Right lobe of liver (tissue), 6 donors: ENCODE measurements around the gene LZTS3. TPM values are rescaled to one million over a fixed set of nuclear protein-coding genes. Genes with fewer than 3 reads are reported as not detected.

Source experiments
- ATAC-seq, 4 donors: fragments of 200-7000 bp; cut with Tn5 transposase; one replicate each; pipeline ENCODE4 v1.9.1; 2020; ENCODE audit warnings: mild to moderate bottlenecking in 4 of 4, moderate library complexity in 4 of 4
- DNase-seq, 3 donors: peaks; one replicate each; pipeline ENCODE4 v3.0.0-alpha.2; 2020
- H3K27ac ChIP-seq, 3 donors: fragments of 200-600 bp; one replicate each; pipeline ENCODE4 v1.8.0; 2022
- H3K27me3 ChIP-seq, 2 donors: fragments of 200-600 bp; one replicate each; pipeline ENCODE4 v1.8.0; 2022
- H3K36me3 ChIP-seq, 4 donors: fragments of 200-600 bp; sonication (generic) in 1 of 4; one replicate each; pipeline versions ENCODE4 v1.5.1 to v1.8.0; 2017 to 2022; ENCODE audit warnings: control low read depth in 1 of 4
- H3K4me1 ChIP-seq, 4 donors: fragments of 200-600 bp; sonication (generic) in 1 of 4; one replicate each; pipeline versions ENCODE4 v1.5.1 to v1.8.0; 2017 to 2022; ENCODE audit warnings: control low read depth in 1 of 4
- H3K4me3 ChIP-seq, 3 donors: fragments of 200-600 bp; one replicate each; pipeline ENCODE4 v1.8.0; 2022
- H3K9me3 ChIP-seq, 4 donors: fragments of 200-600 bp; sonication (generic) in 1 of 4; one replicate each; pipeline versions ENCODE4 v1.5.1 to v1.8.0; 2017 to 2022; ENCODE audit warnings: control low read depth in 1 of 4
- POLR2A ChIP-seq: fragments of 450-650 bp; IDR thresholded peaks from one replicate; pipeline ENCODE4 v1.6.1; 2017; ENCODE audit warnings: antibody characterized with exemption, mild to moderate bottlenecking
- WGBS: methylation state at CpG from one replicate; pipeline ENCODE4 v1.1.6; 2018; ENCODE audit warnings: low coverage, low lambda C conversion rate; ENCODE audit not compliant: insufficient coverage; ENCODE audit errors: missing lambda C conversion rate; 5-methylcytosine and 5-hydroxymethylcytosine counted together
- intact Hi-C, 2 donors: fragments of 100-400 bp; cut with DNase I; formaldehyde crosslinking; loops; one replicate each; pipeline versions ENCODE4 v1.11.2 to v1.14.1; 2022
- total RNA-seq, 6 experiments: library from RNA; depleted of rRNA in 2 of 6; stranded (reverse); fragments of >200 nt in 2 of 6; fragmentation: NEBNext Ultra II Directional in 3 of 6; extraction: Animal tissue kit (Norgen Biotek cat#: 25700) in 3 of 6; gene quantifications; one replicate each; pipeline versions ENCODE4 v1.1.0 to v1.2.4, GENCODE V29; 2016 to 2023
- TF ChIP-seq, protein P1 (sequence below), 4 donors: fragments of 200-600 bp in 3 of 4; fragments of 450-650 bp in 1 of 4; IDR thresholded peaks; one replicate each; pipeline versions ENCODE4 v1.5.1 to v1.8.0; 2016 to 2022; ENCODE audit warnings: antibody characterized with exemption in 4 of 4, mild to moderate bottlenecking in 2 of 4
- donor health status: DM: no; HTN: yes; CAD: no.
- donor health status: DM: no; HTN: no; CAD: no.
- donor health status: DM: no; HTN: no; CAD: no.
- donor health status: DM: no; HTN: yes; CAD: no.
- donor health status: DM: no; HTN: yes; CAD: no.

LZTS3 gene
- total RNA-seq, 6 experiments from 2014 or later, result 3.9 to 6.1 (median 4.9) TPM

- WGBS, result 87% methylated on average over 3 of the region's 7 CpGs
- Histone ChIP-seq H3K27ac (no peak overlapping the region), H3K36me3 (peaks cover 0 to 4% (median 0%) of the 10 kb centered on the region in 4 donors), H3K4me1 (peaks cover 0 to 4% (median 1%) of the 10 kb centered on the region in 4 donors), H3K27me3 (no peaks in the 10 kb centered on the region), H3K4me3 (no peak overlapping the region), H3K9me3 (no peaks in the 10 kb centered on the region)
- intact Hi-C loops, result no loop called here
- TF ChIP-seq, protein P1, sequence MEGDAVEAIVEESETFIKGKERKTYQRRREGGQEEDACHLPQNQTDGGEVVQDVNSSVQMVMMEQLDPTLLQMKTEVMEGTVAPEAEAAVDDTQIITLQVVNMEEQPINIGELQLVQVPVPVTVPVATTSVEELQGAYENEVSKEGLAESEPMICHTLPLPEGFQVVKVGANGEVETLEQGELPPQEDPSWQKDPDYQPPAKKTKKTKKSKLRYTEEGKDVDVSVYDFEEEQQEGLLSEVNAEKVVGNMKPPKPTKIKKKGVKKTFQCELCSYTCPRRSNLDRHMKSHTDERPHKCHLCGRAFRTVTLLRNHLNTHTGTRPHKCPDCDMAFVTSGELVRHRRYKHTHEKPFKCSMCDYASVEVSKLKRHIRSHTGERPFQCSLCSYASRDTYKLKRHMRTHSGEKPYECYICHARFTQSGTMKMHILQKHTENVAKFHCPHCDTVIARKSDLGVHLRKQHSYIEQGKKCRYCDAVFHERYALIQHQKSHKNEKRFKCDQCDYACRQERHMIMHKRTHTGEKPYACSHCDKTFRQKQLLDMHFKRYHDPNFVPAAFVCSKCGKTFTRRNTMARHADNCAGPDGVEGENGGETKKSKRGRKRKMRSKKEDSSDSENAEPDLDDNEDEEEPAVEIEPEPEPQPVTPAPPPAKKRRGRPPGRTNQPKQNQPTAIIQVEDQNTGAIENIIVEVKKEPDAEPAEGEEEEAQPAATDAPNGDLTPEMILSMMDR (IDR thresholded peaks at IDR 0.05), result no peak
- no peak for TF ChIP-seq POLR2A
- ATAC-seq (no peak), DNase-seq (no peak)
These were observed 39.9 kb upstream of the LZTS3 start for GRCh38 chr20:3213226-3213625.

DNA sequence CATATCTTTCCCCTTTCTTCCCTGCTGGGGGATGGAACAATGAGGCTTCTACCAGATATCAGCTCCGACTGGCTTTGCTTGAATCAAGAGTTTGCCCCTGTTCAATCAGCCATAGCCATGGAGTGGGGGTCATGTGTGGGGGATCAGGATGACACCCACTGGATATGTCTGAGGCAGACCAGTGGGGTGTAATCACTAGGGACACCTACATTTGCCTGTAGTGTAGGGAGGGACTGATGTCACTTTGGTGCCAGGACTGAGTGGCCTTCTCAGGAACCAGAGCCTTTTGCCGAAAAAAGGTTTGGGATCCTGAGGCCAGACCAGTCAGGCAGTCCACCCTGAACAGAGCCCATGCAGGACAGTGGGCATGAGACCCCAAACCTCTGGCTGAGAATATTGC is 37.0 kb upstream of the LZTS3 start:
- H3K27ac ChIP-seq, result no peak overlapping the region
- intact Hi-C loops, result no loop called here
- H3K4me1 ChIP-seq, result peaks cover 0 to 4% (median 1%) of the 10 kb centered on the region in 4 donors
- WGBS, result 67% methylated on average over 1 of the region's 2 CpGs
- ATAC-seq, result no peak
- no peak for DNase-seq
- TF ChIP-seq, protein P1 (IDR thresholded peaks at IDR 0.05), result no peak
- no peak for TF ChIP-seq POLR2A
- no peaks in the 10 kb centered on the region for H3K27me3 ChIP-seq
- H3K36me3 ChIP-seq, result peaks cover 0 to 4% (median 0%) of the 10 kb centered on the region in 4 donors
- H3K4me3 ChIP-seq, result peak overlapping the region; percentile 77 to 91 (median 83)
- H3K9me3 ChIP-seq, result no peaks in the 10 kb centered on the region

DNA sequence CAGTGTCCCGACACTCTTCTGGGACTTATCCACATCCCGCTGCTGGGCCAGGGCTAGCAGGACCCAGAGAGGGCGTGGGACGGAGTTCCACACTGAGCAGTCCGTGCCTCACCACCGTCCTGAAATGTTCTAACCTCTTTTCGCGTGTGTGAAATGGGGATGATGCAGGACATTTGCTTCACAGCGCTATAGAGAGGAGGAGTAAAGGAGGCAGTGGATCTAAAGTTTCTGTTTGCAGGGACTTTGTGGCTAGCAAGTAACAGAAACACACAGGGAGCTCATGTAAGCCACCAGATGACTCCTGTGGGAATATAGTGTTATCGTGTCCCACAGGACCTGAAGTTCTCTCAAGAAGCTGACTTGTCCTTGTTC is 36.6 kb upstream of the LZTS3 start:
- 2% methylated on average over 4 of the region's 10 CpGs for WGBS
- peak overlapping the region; percentile 69 to 72 (median 71) for H3K27ac ChIP-seq
- DNase-seq (no peak), ATAC-seq (peak; percentile 41 to 50 (median 45))
- intact Hi-C loops, result no loop called here
- H3K27me3 ChIP-seq, result no peaks in the 10 kb centered on the region
- TF ChIP-seq, protein P1 (IDR thresholded peaks at IDR 0.05), result no peak
- TF ChIP-seq POLR2A, result no peak
- H3K4me3 ChIP-seq, result peak overlapping the region; percentile 77 to 91 (median 83)
- peaks cover 0 to 4% (median 1%) of the 10 kb centered on the region in 4 donors for H3K4me1 ChIP-seq
- H3K36me3 ChIP-seq, result peaks cover 0 to 4% (median 0%) of the 10 kb centered on the region in 4 donors
- H3K9me3 ChIP-seq, result no peaks in the 10 kb centered on the region

DNA sequence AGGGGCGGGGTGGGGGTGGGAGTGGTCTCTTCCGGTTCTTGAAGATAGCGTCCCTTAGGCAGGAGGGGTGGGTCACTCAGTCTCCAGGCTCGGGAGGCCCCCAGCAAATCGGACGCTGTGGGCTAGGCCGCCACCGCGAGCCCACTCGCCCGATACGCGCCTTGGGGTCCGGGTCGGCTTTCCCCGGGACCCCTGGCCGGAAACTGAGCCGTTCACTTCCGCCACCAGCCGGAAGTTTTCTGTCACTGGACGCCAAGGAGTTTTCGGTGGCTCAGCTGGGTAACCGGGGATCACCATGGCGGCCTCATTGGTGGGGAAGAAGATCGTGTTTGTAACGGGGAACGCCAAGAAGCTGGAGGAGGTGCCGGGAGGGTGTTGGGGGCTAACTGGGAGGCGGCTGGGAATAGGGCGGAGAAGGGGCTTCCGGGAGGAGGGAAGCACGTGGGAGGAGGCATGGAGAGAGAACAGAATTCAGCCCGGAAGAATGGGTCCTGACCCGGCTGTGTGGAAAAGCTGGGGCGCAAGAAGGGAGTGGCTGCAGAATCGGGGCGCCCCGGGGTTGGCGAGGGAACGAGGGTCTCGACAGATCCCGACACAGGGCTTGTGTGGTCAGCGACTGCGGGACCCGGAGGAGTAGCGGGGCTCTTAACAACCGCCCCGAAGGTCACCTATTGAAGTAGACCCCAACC is 36.1 kb upstream of the LZTS3 start, which contains the start of gene ITPA:
TSS of gene ITPA (plus strand) at position 242 of the 689 bp plus-strand sequence. CDS start at position 296, 54 bp downstream.
- ATAC-seq (peak; percentile 55 to 71 (median 61)), DNase-seq (peak; percentile 53 to 70 (median 60))
- H3K27me3 ChIP-seq, result no peaks in the 10 kb centered on the region
- H3K4me3 ChIP-seq, result peak within 1 kb of the TSS; percentile 77 to 91 (median 83)
- 2% methylated on average over 15 of the region's 48 CpGs for WGBS
- peaks cover 0 to 4% (median 1%) of the 10 kb centered on the region in 4 donors for H3K4me1 ChIP-seq
- intact Hi-C loops, result no loop called here
- TF ChIP-seq, protein P1 (IDR thresholded peaks at IDR 0.05), result no peak
- TF ChIP-seq POLR2A, result no peak
- H3K27ac ChIP-seq, result peak within 1 kb of the TSS; percentile 69 to 72 (median 71)
- no peaks in the 10 kb centered on the region for H3K9me3 ChIP-seq
- H3K36me3 ChIP-seq, result peaks cover 0 to 4% (median 0%) of the 10 kb centered on the region in 4 donors
